AG09309 (cell line): ENCODE data around the gene TTF1.
A peak's percentile ranks its signal among the peaks of the same experiment; 100 is the strongest.

Experiments
- DNase-seq: peaks from one replicate; pipeline ENCODE4 v3.0.0-alpha.2; 2010; ENCODE audit warnings: low read depth
- H3K4me3 ChIP-seq: 2 replicates; pipeline ENCODE4 v1.5.1; 2011; ENCODE audit warnings: mild to moderate bottlenecking, low read depth, low read length, moderate library complexity; ENCODE audit not compliant: control insufficient read depth
- CTCF ChIP-seq: IDR thresholded peaks from 2 replicates; pipeline ENCODE4 v1.5.1; 2011; ENCODE audit warnings: mild to moderate bottlenecking, low read depth, low read length, inconsistent platforms; ENCODE audit not compliant: insufficient read depth, control insufficient read depth; ENCODE audit errors: missing control alignments

TTF1 gene

GRCh38 chr9:132414731-132415130, 8.1 kb upstream of the TTF1 start:
- no peak for DNase-seq
- no peak overlapping the region for H3K4me3 ChIP-seq
- no peak for TF ChIP-seq CTCF

GRCh38 chr9:132413926-132414325, 7.3 kb upstream of the TTF1 start:
- no peak for TF ChIP-seq CTCF
- H3K4me3 ChIP-seq, result no peak overlapping the region
- no peak for DNase-seq

DNA sequence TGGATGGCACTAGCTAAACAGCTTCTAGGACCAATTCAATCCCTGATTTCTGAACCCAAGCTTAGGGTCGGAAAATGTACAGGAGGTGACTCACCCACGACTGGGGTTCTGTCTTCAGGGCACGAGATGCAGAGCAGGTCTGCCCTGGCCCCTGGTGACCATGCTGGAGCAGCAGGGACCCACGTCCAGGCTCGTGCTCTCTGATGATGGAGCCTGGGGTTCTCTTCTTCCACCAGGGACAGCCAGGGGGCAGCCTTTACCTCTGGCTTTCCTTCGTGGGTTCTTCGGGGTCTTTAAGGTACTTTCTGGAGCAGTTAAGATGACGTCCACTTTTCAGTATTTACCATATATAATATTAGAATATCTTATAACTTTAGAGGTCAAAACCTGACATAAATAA, 5.4 kb upstream of the TTF1 start:
- H3K4me3 ChIP-seq, result no peak overlapping the region
- peak; percentile 65 for TF ChIP-seq CTCF
- DNase-seq, result no peak

- H3K4me3 ChIP-seq, result no peak overlapping the region
- DNase-seq, result no peak
- peak; percentile 48 for TF ChIP-seq CTCF
These were observed 4.5 kb upstream of the TTF1 start for GRCh38 chr9:132411091-132411508.

DNA sequence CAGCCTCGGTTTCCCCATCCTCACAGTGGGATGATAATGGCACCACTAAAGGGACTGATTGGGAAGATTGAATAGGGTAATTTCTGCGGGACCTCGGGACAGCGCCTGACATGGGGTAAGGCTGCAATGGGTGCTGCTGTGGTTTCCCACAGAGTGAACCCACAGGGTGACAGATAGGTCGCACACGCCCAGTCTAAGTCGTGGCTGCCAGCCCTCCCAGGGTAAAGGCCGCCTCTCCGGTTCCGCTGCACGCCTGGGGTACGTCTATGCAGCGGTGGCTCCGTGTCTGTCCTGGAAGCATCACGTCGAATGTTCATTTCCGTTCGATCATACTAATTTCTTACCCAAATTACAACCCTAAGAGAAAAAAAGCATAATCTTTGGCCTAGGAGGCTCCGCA, 4.0 kb upstream of the TTF1 start:
- TF ChIP-seq CTCF, result no peak
- no peak overlapping the region for H3K4me3 ChIP-seq
- no peak for DNase-seq

DNA sequence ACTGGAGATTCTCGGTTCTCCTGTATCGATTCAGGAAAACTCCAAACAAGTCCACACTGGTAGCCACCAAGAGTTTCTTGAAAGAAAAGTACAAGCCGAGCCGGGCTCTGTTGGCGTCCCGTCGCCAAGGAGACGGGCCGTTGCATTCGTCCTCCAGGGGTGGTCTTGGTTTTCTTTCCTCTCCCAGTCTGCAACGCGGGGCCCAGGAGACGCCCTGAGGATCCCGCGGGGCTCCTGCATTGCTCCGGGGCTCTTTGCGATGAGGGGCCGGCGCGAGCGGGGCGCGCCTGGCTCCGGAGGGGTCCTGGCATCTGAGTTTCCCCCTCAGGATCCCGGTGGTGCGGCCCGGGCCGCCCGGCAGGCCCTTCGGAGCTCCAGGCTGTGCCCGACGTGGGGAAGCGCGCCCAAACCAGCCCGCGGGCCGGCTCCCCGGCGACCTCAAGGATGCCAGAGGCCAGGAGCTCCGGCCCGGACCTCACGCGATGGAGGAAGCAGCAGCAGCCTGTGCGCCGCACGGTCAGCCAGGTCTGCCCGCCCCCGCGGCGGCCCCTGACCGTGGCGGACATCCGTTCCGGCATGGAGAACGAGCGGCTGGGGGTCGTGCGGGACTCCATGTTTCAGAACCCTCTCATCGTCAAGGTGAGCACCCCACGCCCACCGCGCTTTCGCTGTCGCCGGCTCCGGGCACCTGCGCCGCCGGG, 3.3 kb upstream of the TTF1 start, which contains the start of gene CFAP77:
TSS of gene CFAP77 (plus strand) at position 384 of the 701 bp plus-strand sequence. CDS start at position 445, 61 bp downstream.
- no peak for DNase-seq

More for the DNA sequence above, 3.3 kb upstream of the TTF1 start, which contains the start of gene CFAP77:
- H3K4me3 ChIP-seq, result peak within 1 kb of the TSS; percentile 34
- no peak for TF ChIP-seq CTCF
